Large intestine (tissue), 12 donors: ENCODE results near the gene EEA1. TPM values are rescaled to one million over a fixed set of nuclear protein-coding genes. Genes with fewer than 3 reads are reported as not detected.
A peak's percentile ranks its signal among the peaks of the same experiment; 100 is the strongest.
"Not testable (repeated sequence)": the region's sequence is repeated elsewhere in the genome, so short reads cannot be mapped to it uniquely, and the experiment has no call there.

Source experiments
- DNase-seq, 2 donors: peaks; one replicate each; pipeline versions ENCODE4 v3.0.0 to v3.0.0-alpha.2; 2013
- H3K27ac ChIP-seq: one replicate; pipeline ENCODE4 v1.5.1; 2013; ENCODE audit warnings: low read length
- H3K27me3 ChIP-seq: 2 replicates; pipeline ENCODE4 v1.6.1; 2013; ENCODE audit warnings: low read length; ENCODE audit not compliant: control insufficient read depth, insufficient read depth
- H3K36me3 ChIP-seq: 2 replicates; pipeline ENCODE4 v1.6.1; 2013; ENCODE audit warnings: low read length; ENCODE audit not compliant: control insufficient read depth, insufficient read depth
- H3K4me1 ChIP-seq: one replicate; pipeline ENCODE4 v1.6.1; 2013; ENCODE audit warnings: low read length; ENCODE audit not compliant: control insufficient read depth, insufficient read depth
- H3K4me3 ChIP-seq: one replicate; pipeline ENCODE4 v1.5.1; 2013; ENCODE audit warnings: low read length
- H3K9me3 ChIP-seq: one replicate; pipeline ENCODE4 v1.6.1; 2013; ENCODE audit warnings: mild to moderate bottlenecking, low read depth, low read length, moderate library complexity; ENCODE audit not compliant: control insufficient read depth
- WGBS: methylation state at CpG from one replicate; pipeline ENCODE4 v1.1.5; 2013; ENCODE audit warnings: low lambda C conversion rate; ENCODE audit not compliant: insufficient coverage; 5-methylcytosine and 5-hydroxymethylcytosine counted together
- long read RNA-seq, 11 donors: transcript quantifications; one replicate each; lab custom pipeline, GENCODE V29; 2026
- polyA plus RNA-seq: library from polyadenylated mRNA; unstranded; fragments of 120-200 nt; gene quantifications from one replicate; pipeline ENCODE4 v1.2.1, GENCODE V29; 2013

EEA1 gene
- 15.5 TPM for polyA plus RNA-seq
- long read RNA-seq, donor 1 = 0 reads
- long read RNA-seq, donor 2 = 0 reads
- long read RNA-seq, donor 3 = 0 reads
- long read RNA-seq, donor 4 = 0 reads
- long read RNA-seq, donor 5 = 0 reads
- long read RNA-seq, donor 6 = 0 reads
- long read RNA-seq, donor 7 = 0 reads
- long read RNA-seq, donor 8 = 0 reads
- long read RNA-seq, donor 9 = 0 reads
- long read RNA-seq, donor 10 = 0 reads
- long read RNA-seq, donor 11 = 0 reads

DNA sequence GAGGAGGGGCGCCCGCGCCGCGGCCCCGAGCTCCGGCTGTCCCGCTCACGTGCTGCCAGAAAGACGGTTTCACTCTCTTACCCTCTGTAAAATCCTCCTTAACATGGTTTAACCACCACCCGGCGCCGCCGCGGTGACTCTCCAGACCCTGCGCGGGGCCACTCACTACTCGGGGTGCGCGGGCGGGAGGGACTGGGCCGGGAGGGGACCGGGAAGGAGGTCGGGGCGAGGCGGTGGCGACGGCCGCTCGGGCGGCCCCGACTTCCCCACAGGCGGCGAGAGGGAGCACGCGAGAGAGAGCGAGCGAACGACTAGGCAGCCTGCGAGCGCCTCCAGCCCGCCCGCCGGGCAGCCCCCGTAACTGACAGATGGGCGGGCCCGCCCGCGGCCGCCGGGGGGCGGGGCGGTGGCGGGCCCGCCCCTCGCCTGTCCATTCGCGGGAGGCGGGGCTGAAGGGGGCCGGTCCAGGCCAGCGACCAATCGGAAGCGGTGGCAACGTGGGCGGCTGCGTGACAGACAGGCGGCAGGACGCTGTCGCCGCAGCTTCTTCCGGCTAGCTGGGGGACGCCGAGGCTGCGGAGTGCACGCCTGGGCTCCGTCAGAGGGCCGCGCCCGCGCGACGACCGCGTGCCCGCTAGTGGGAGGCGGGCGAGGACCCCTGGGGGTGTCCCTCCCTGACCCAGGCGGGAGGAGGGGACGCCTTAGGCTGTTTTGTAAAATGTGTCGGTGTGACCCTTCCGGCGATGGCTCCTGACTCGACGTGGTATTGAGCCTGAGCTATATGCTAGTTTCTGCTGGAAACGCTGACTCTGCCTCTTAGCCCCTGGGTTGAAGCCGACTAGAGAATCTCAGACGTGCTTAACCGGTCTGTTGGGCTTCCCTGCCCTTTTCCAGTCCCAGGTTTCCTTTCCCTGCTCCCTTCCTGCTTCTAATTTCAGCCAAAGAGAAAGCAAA lies at the start of gene EEA1:
Gene EEA1, minus strand, starts transcription at position 334 of the 954 bp plus-strand sequence. Its CDS starts 229 bp downstream, at position 105.
- Histone ChIP-seq H3K4me3 (peak within 1 kb of the TSS; percentile 77), H3K9me3 (no peaks in the 10 kb centered on the region), H3K27me3 (no peaks in the 10 kb centered on the region), H3K4me1 (peaks cover 11% of the 10 kb centered on the region), H3K36me3 (no peaks in the 10 kb centered on the region), H3K27ac (peak within 1 kb of the TSS; percentile 98)
- DNase-seq = peak; percentile 98
- WGBS = no CpG with 5 or more reads among the region's 98 CpGs

DNA sequence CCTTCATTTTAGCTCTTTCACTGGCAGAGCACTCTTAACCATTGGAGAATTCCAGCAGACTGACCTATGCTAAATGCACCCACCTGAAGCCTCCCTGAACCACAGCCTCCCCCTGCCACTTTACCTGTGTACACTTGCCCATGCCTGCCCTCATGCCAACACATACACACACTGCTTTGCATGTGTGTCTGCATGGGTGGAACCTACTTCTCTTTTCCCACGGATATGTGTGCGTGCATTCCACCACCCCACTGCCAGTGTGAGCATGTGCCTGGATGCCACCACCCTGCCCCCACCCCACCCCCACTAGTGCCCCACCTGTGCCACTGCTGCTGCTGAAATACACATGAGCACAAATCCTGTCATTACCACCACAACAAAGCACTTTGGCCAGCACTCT lies 49.5 kb upstream of the EEA1 start:
- no CpG with 5 or more reads among the region's 2 CpGs for WGBS
- no peak for DNase-seq
- no peaks in the 10 kb centered on the region for H3K27me3 ChIP-seq
- H3K4me3 ChIP-seq = no peak overlapping the region
- no peak overlapping the region for H3K27ac ChIP-seq
- H3K4me1 ChIP-seq = no peaks in the 10 kb centered on the region
- no peaks in the 10 kb centered on the region for H3K36me3 ChIP-seq
- H3K9me3 ChIP-seq = peaks cover 3% of the 10 kb centered on the region

DNA sequence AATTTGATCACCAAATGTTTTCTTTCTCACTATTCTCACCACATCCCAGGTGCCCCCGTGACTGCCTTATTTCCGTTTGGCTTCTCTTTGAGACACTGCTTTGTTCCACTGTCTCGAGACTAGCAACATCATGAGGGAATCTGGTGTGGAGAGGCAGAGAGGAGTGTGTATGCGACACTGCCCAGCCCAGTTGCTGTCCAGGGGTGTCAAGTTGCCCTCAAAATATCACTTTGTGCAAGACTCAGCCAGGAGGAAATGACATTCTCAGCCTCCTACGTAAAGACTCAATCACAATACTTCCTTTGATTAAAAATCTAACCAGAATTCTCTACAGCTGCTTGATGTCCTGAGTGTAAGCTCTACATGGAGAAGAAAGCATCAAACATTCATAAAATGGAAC lies 48.2 kb upstream of the EEA1 start:
- H3K9me3 ChIP-seq = no peaks in the 10 kb centered on the region
- no peaks in the 10 kb centered on the region for H3K36me3 ChIP-seq
- WGBS = no CpG with 5 or more reads among the region's 5 CpGs
- H3K4me1 ChIP-seq = no peaks in the 10 kb centered on the region
- no peak for DNase-seq
- no peak overlapping the region for H3K27ac ChIP-seq
- H3K4me3 ChIP-seq = no peak overlapping the region
- no peaks in the 10 kb centered on the region for H3K27me3 ChIP-seq

DNA sequence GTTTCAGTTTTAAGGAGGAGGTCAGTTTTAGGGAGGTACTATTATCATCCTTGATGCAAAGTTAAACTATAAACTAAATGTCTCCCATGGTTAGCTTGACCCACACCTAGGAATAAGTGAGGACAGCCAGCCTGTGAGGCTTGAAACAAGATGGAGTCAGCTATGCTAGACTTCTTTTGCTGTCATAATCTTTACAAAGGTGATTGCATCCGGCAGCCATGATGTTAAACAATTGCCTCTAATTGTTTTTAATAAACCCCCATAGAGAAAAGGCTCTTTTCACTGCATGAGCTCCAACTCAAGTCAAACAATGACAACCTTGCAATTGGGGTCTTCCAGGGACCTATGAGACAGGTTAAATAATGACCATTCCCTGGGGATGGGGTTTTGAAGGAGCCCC lies 45.7 kb upstream of the EEA1 start:
- no peak overlapping the region for H3K4me3 ChIP-seq
- no peak for DNase-seq
- no peaks in the 10 kb centered on the region for H3K4me1 ChIP-seq
- WGBS = no CpG with 5 or more reads among the region's 1 CpG
- no peaks in the 10 kb centered on the region for H3K27me3 ChIP-seq
- H3K9me3 ChIP-seq = no peaks in the 10 kb centered on the region
- H3K27ac ChIP-seq = no peak overlapping the region
- no peaks in the 10 kb centered on the region for H3K36me3 ChIP-seq

DNA sequence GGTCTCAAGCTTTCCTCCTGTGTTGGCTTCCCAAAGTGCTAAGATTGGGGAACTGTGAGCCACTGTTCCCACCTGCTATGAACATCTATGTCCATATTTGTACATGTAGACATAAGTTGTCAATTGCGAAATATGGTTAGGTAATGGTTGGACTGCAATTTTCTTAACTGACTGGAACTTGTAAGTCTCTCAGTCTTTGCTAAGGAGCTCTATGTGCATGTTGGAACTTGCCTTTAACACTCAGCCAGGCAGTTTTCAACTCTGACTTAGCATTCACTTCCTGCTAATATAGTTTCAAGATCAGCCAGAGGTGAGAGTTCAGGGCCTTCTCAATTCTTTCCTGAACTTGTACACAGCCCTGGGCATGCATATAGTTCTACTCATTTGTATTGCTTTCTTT lies 44.5 kb upstream of the EEA1 start:
- WGBS = no CpG with 5 or more reads among the region's 1 CpG
- Histone ChIP-seq H3K27me3 (no peaks in the 10 kb centered on the region), H3K9me3 (no peaks in the 10 kb centered on the region), H3K27ac (peak overlapping the region; percentile 17), H3K4me1 (no peaks in the 10 kb centered on the region), H3K36me3 (no peaks in the 10 kb centered on the region), H3K4me3 (no peak overlapping the region)
- peak; percentile 47 to 59 for DNase-seq

DNA sequence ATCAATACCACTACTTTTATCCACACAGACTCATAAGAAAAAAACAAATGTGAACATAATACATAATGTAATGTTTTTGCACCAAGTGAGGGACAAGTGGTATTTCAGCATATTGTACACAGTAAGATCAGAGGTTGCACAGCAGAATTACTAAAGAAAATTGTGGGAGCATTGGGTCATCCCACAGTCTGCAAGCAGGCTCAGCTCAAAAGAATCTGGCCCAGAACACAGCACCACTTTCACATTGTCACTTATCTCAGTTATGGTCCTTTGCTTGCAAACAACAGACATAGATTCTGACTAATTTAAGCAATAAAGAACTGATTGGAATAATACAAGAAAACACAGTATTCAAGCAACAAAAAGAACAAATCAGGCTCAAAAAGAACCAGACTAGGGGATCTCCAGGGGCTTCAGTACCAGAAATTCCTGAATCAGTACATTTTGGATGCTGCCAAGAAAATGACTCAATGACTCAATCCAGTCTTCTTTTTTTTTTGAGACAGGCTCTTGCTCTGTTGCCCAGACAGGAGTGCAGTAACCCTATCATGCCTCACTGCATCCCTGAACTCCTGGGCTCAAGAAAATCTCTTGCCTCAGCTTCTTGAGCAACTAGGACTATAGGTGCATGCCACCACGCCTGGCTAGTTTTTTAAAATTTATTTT lies 42.9 kb upstream of the EEA1 start:
- Histone ChIP-seq H3K4me3 (no peak overlapping the region), H3K27me3 (no peaks in the 10 kb centered on the region), H3K36me3 (no peaks in the 10 kb centered on the region), H3K4me1 (no peaks in the 10 kb centered on the region), H3K27ac (no peak overlapping the region), H3K9me3 (no peaks in the 10 kb centered on the region)
- no peak for DNase-seq
- no CpG with 5 or more reads among the region's 1 CpG for WGBS

DNA sequence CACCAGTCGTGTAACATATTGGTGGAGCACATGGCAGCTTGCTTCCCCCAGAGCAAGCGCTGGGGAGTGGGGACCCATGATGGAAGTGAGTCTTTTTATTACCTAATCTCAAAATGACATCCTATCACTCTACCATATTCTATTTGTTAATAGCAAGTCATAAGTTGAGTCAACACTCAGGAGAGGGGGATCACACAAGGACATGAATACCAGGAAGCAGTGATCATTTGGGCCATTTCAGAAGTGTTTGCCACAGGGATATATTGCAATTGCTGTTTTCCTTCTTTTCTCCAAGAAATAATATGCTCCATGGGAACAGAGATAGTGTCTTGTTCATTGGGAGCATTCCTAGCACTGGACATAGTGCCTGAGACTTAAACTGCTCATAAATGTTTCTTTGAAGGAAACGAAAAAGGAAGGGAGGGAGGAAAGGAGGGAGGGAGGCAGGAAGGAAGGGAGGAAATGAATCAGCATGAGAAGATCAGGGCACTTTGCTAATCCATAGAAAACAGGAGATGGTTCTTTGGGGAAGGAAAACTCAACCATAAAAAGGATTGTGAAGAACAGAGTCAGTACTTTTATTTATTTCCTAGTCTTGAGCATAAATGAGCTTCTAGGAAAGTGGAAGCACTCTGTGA lies 39.2 kb upstream of the EEA1 start:
- Histone ChIP-seq H3K9me3 (no peaks in the 10 kb centered on the region), H3K27ac (no peak overlapping the region), H3K27me3 (no peaks in the 10 kb centered on the region), H3K4me1 (no peaks in the 10 kb centered on the region), H3K4me3 (no peak overlapping the region), H3K36me3 (no peaks in the 10 kb centered on the region)
- WGBS = 57% methylated on average over 1 of the region's 3 CpGs
- DNase-seq = no peak

DNA sequence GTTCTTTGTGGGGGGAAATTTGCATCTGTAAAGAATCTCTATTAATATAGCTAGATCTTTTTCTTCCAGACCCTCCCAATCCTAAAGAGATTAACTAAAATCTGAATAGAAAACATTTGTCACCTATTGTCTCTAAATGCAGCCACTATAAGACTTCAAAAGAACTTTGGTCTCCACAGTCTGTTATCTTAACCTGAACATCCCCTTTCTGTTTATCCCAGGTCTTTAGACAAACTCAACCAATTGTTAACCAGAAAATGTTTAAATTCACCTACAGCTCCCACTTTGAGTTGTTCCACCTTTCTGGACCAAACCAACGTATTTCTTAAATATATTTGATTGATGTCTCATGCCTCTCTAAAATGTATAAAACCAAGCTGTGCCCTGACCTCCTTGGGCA lies 35.3 kb upstream of the EEA1 start:
- WGBS = no CpG with 5 or more reads among the region's 1 CpG
- not testable (repeated sequence) for DNase-seq, H3K4me3 ChIP-seq, H3K36me3 ChIP-seq, H3K27ac ChIP-seq, H3K4me1 ChIP-seq, H3K9me3 ChIP-seq, H3K27me3 ChIP-seq

DNA sequence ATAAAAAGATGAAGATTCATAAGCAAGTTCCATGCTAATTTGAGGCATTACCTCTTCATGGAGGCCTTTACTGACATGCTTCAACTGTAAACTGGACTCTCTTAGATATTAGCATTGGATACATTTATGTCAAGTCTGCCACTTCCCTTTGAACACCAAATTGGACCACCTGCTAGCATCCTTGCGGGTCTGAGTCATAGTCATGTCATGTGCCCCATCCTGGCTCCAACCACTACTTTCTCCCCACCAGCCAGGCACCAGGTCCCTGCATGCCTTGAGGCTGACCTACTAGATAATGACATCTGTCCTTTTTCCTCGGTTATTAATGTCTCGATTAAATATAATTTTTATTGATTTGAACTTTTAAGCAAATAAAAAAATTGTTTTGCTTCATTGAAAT lies 32.9 kb upstream of the EEA1 start:
- Histone ChIP-seq H3K36me3 (no peaks in the 10 kb centered on the region), H3K27me3 (no peaks in the 10 kb centered on the region), H3K4me1 (no peaks in the 10 kb centered on the region), H3K9me3 (no peaks in the 10 kb centered on the region), H3K4me3 (no peak overlapping the region), H3K27ac (no peak overlapping the region)
- 96% methylated on average over 3 of the region's 3 CpGs for WGBS
- no peak for DNase-seq

DNA sequence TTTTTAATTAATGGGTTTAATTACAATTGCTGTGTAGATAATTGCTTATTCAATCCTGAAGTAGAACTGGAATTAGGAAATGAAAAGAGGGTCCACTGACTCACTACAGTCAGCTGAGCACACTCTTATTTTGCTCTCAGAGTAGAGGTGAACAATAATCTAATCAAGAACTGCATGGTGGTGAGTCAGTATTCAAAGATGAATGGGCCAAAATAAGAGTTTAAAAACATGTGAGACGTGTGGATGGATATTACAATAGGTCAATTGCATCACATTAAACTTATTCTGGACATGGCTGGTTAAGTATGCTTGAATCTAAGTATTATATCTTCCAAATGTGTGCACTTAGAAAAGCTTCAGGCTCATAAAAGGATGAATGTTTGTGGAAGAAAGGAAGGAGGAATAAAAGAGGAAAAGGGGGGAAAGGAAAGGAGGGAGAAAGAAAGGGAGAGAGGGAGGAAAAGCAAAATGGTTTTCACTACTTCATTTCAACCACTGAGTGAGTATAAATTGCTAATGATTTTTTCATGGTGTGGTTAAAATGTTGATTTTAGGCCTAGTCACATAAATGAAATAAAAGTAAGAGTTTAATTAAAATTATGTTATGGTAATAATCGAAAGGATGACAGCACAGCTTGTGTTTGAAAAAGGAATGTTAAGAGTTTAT lies 27.0 kb upstream of the EEA1 start:
- Histone ChIP-seq H3K9me3 (no peaks in the 10 kb centered on the region), H3K4me1 (no peaks in the 10 kb centered on the region), H3K36me3 (no peaks in the 10 kb centered on the region), H3K27me3 (no peaks in the 10 kb centered on the region), H3K4me3 (no peak overlapping the region), H3K27ac (no peak overlapping the region)
- WGBS = 83% methylated on average over 2 of the region's 2 CpGs
- no peak for DNase-seq
